ENCODE data around the gene TBC1D8B.
A peak's percentile ranks its signal among the peaks of the same experiment; 100 is the strongest.
"Not testable (repeated sequence)": the region's sequence is repeated elsewhere in the genome, so short reads cannot be mapped to it uniquely, and the experiment has no call there.

TBC1D8B gene

DNA sequence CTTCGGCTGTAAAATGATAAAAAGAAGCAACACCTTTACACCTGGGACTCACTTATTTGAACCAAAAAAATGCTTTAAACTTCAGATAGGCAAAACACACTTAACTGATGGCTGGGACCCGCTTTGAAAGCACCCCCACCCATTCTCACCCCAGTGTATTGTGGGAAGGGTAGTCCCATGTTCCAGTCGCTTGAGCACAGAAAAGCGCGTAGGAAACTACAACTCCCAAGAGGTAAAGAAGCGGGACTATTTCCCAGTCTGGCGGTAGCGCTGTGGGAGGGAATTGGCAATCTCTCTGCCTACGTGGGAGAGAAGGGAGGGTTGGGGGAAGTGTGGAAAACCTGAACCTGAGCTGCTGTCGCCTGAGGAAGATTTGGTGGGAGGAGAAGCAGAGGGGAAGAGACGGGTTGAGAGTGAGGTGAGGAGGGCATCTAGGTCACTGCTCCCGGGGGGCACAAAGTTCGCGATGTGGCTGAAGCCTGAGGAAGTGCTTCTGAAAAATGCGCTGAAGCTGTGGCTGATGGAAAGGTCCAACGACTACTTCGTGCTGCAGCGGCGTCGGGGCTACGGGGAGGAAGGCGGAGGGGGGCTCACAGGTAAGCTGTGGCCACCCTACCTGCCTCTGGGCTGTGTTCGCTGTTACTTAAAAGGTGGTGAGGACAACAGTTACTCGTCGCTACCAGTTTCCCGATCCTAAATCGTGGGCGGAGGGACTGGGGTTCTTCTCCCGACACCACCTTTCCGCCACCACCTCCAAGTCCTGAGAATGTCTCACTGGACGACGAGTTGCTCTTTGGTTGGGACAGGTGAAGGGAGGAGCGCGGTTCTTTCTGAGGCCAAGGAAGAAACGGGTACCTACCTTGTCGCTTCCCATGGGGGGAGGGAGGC lies at the start of gene TBC1D8B:
Gene TBC1D8B (plus strand): TSS at position 286 of the 888 bp plus-strand sequence. CDS start 181 bp downstream, at position 467.
- TF ChIP-seq, protein P1, sequence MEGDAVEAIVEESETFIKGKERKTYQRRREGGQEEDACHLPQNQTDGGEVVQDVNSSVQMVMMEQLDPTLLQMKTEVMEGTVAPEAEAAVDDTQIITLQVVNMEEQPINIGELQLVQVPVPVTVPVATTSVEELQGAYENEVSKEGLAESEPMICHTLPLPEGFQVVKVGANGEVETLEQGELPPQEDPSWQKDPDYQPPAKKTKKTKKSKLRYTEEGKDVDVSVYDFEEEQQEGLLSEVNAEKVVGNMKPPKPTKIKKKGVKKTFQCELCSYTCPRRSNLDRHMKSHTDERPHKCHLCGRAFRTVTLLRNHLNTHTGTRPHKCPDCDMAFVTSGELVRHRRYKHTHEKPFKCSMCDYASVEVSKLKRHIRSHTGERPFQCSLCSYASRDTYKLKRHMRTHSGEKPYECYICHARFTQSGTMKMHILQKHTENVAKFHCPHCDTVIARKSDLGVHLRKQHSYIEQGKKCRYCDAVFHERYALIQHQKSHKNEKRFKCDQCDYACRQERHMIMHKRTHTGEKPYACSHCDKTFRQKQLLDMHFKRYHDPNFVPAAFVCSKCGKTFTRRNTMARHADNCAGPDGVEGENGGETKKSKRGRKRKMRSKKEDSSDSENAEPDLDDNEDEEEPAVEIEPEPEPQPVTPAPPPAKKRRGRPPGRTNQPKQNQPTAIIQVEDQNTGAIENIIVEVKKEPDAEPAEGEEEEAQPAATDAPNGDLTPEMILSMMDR (IDR thresholded peaks at IDR 0.05; ENCODE audit: low read depth, low read length, missing control alignments) = no peak
- in situ Hi-C loops (cut with HindIII; ENCODE audit: low sequenced_read_pairs) = no loop called here
- DNase-seq (ENCODE audit: low read depth) = peak; percentile 87

DNA sequence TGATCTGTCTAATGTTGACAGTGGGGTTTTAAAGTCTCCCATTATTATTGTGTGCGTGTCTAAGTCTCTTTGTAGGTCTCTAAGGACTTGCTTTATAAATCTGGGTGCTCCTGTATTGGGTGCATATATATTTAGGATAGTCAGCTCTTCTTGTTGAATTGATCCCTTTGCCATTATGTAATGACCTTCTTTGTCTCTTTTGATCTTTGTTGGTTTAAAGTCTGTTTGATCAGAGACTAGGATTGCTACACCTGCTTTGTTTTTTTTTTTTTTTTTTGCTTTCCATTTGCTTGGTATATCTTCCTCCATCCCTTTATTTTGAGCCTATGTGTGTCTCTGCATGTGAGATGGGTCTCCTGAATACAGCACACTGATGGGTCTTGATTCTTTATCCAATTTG lies 33.2 kb upstream of the TBC1D8B start:
- DNase-seq (ENCODE audit: low read depth); in situ Hi-C loops (cut with HindIII; ENCODE audit: low sequenced_read_pairs); H3K4me3 ChIP-seq (ENCODE audit: low read depth, low read length): not testable (repeated sequence)

More for the DNA sequence above, at the start of gene TBC1D8B:
- peak within 1 kb of the TSS; percentile 74 for H3K4me3 ChIP-seq (ENCODE audit: low read depth, low read length)

DNA sequence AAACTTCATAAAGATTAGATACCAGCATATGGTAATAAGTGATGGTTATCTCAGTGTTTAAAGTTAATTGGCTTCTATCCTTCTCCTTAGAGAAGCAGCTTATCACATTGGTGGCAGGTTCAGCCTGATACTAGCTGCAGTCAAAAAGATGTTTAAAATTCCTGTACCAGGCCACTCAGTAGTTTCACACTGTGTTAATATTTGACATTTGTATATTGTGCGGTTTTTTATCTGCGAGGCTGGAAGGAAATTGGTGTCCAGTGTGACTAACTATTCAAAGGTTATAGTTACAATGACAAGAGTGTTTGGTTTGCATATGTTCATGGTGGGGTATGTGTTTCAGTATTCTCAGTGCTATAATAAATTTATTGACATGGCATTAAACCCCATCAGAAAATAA lies 27.5 kb upstream of the TBC1D8B start:
- no peak for DNase-seq (ENCODE audit: low read depth)
- TF ChIP-seq, protein P1 (IDR thresholded peaks at IDR 0.05; ENCODE audit: low read depth, low read length, missing control alignments) = no peak
- in situ Hi-C loops (cut with HindIII; ENCODE audit: low sequenced_read_pairs) = no loop called here
- H3K4me3 ChIP-seq (ENCODE audit: low read depth, low read length) = no peak overlapping the region

DNA sequence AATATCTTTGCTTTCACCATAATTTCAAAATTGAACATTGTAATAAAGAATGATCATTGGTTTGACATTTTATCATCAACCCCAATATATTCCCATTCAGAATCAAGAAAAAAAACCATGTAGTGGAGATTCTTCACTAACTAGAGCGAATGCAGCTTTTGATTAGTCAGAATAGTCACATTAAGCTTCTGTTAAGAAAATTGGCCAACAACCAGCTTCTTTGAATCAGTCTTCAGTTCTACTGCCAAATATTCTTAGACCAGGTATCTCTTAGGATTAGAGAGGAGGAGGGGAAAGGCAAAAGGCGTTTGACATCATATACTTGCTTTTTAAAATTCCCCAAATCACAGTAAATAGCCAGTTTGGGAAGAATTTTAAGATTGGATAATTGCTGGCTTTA lies 22.2 kb upstream of the TBC1D8B start:
- no peak for DNase-seq (ENCODE audit: low read depth)
- in situ Hi-C loops (cut with HindIII; ENCODE audit: low sequenced_read_pairs) = no loop called here
- TF ChIP-seq, protein P1 (IDR thresholded peaks at IDR 0.05; ENCODE audit: low read depth, low read length, missing control alignments) = no peak
- H3K4me3 ChIP-seq (ENCODE audit: low read depth, low read length) = no peak overlapping the region

DNA sequence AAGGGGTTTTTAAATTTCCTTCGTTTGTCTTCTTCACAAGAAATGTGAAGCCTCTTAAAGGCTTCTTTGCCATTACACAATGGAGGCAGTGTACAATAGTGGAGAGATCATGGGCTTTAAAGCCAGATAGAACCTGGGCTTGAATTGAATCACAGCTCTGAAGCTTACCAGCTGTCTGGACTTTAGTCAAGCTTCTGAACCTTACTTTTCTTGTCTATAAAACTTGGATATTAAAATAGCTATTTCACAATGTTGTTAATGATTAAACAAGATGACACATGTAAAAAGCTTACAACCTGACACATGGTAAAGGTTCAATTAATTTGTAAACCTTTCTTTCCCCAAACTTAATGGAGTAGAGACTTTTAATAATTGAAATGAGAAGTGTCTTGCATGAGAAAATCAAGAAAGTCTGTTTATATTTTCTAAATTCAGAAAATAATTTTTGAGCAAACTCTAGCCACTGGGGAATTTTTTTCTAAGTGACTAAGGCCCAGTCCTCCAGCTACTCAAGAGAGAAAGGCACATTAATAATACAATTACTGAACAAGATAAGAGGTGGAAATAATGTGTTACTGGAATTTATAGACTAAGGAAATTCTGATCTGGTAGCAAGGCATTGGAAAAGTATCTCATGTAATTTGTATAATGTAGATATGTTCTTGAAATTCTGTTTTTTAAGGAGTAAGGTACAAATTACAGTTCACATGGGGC lies 21.7 kb upstream of the TBC1D8B start:
- no peak for DNase-seq (ENCODE audit: low read depth)

DNA sequence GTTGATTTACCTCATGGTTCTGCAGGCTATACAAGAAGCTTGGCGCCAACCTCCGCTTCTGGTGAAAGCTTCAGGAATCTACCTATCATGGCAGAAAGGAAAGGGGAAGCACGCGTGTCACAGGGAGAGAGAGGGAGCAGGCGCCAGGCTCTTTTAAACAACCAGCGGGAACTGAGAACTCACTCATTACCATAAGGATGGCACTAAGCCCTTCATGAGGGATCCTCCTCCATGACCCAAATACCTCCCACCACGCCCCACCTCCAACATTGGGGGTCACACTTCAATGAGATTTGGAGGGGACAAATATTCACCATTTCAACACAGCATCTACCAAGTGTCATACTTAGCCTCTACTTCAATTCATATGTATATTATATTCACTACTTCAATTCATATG lies 18.8 kb upstream of the TBC1D8B start:
- no peak overlapping the region for H3K4me3 ChIP-seq (ENCODE audit: low read depth, low read length)
- no peak for DNase-seq (ENCODE audit: low read depth)
- in situ Hi-C loops (cut with HindIII; ENCODE audit: low sequenced_read_pairs) = no loop called here
- TF ChIP-seq, protein P1 (IDR thresholded peaks at IDR 0.05; ENCODE audit: low read depth, low read length, missing control alignments) = no peak

More for the DNA sequence above, 21.7 kb upstream of the TBC1D8B start:
- TF ChIP-seq, protein P1 (IDR thresholded peaks at IDR 0.05; ENCODE audit: low read depth, low read length, missing control alignments) = no peak
- no peak overlapping the region for H3K4me3 ChIP-seq (ENCODE audit: low read depth, low read length)
- in situ Hi-C loops (cut with HindIII; ENCODE audit: low sequenced_read_pairs) = no loop called here

DNA sequence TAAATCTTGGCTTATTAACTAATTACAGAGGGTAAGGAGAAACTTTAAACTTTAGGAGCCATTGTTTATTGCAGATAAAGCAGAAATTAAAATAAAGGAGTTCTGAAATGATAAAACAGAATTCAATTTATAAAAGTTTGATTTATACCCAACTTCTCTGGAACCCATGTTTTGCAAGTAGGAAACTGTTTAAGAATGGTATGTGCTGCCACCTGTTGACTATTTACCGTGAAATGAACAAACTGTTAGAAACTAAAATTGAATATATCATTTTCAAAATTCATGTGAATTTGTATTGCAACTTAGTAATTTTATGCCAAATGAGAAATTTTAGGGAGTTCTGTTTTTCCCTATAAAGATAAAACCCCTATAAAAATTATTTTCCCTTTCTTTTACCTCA lies 11.0 kb upstream of the TBC1D8B start:
- in situ Hi-C loops (cut with HindIII; ENCODE audit: low sequenced_read_pairs) = no loop called here
- H3K4me3 ChIP-seq (ENCODE audit: low read depth, low read length) = no peak overlapping the region
- no peak for DNase-seq (ENCODE audit: low read depth)
- TF ChIP-seq, protein P1 (IDR thresholded peaks at IDR 0.05; ENCODE audit: low read depth, low read length, missing control alignments) = no peak
